MV-4-11 (cell line): Measurements from ENCODE around the gene FGG.
A peak's percentile ranks its signal among the peaks of the same experiment; 100 is the strongest.

Source experiments
- DNase-seq: peaks from one replicate; lab custom pipeline; 2025; lab: John Stamatoyannopoulos, UW

FGG gene

GRCh38 chr4:154585369-154586018 lies 27.0 kb downstream of the FGG start:
- no peak for DNase-seq

GRCh38 chr4:154584259-154584658 lies 28.2 kb downstream of the FGG start:
- DNase-seq = no peak

GRCh38 chr4:154583677-154584076 lies 28.8 kb downstream of the FGG start:
- DNase-seq = no peak

- DNase-seq = no peak
Observed at GRCh38 chr4:154583230-154583629, 29.2 kb downstream of the FGG start.

- DNase-seq = no peak
Observed at GRCh38 chr4:154582723-154583122, 29.7 kb downstream of the FGG start.

GRCh38 chr4:154579927-154580326 lies 32.5 kb downstream of the FGG start:
- DNase-seq = no peak

- no peak for DNase-seq
Observed at GRCh38 chr4:154578919-154579318, 33.5 kb downstream of the FGG start.

GRCh38 chr4:154577324-154577723 lies 35.1 kb downstream of the FGG start:
- no peak for DNase-seq

- DNase-seq = no peak
Observed at GRCh38 chr4:154574311-154574710, 38.1 kb downstream of the FGG start.

- DNase-seq = no peak
Observed at GRCh38 chr4:154573190-154573870, 39.1 kb downstream of the FGG start.

- no peak for DNase-seq
Observed at GRCh38 chr4:154569584-154569983, 42.9 kb downstream of the FGG start.

- no peak for DNase-seq
Observed at GRCh38 chr4:154569028-154569427, 43.4 kb downstream of the FGG start.

GRCh38 chr4:154566639-154567204 lies 45.7 kb downstream of the FGG start:
- DNase-seq = no peak

GRCh38 chr4:154565704-154566103 lies 46.8 kb downstream of the FGG start:
- no peak for DNase-seq

- DNase-seq = no peak
Observed at GRCh38 chr4:154564311-154564710, 48.1 kb downstream of the FGG start.

GRCh38 chr4:154562697-154563254 lies 49.7 kb downstream of the FGG start, which contains the start of gene FGB:
Gene FGB, plus strand, starts transcription at chr4:154563011. Its CDS starts 8 bp downstream, at chr4:154563019.
- DNase-seq = no peak

- DNase-seq = no peak
Observed at GRCh38 chr4:154560824-154561231, 51.6 kb downstream of the FGG start.

GRCh38 chr4:154560419-154560801 lies 52.0 kb downstream of the FGG start:
- no peak for DNase-seq

- peak; percentile 25 for DNase-seq
Observed at GRCh38 chr4:154559494-154560418, 52.7 kb downstream of the FGG start.

GRCh38 chr4:154559141-154559493 lies 53.3 kb downstream of the FGG start:
- no peak for DNase-seq
